GM12891 (cell line): Measurements from ENCODE around the gene VRK1.

Experiments
- DNase-seq: peaks from one replicate; pipeline ENCODE4 v3.0.0; 2011; ENCODE audit warnings: low spot score; ENCODE audit not compliant: insufficient read length
- FAIRE-seq: peaks from 2 replicates; lab custom pipeline; 2011; peaks lifted over from hg19 to GRCh38; lab: Jason Lieb, UNC
- PAX5 ChIP-seq: IDR thresholded peaks from 2 replicates; pipeline ENCODE4 v1.6.1; 2011; ENCODE audit warnings: low read length, moderate library complexity, mild to moderate bottlenecking; ENCODE audit not compliant: insufficient read depth, severe bottlenecking
- POLR2A ChIP-seq: IDR thresholded peaks from 2 replicates; pipeline ENCODE4 v1.6.1; 2011; ENCODE audit warnings: low read depth, low read length, control low read depth
- POLR2AphosphoS5 ChIP-seq: IDR thresholded peaks from 2 replicates; pipeline ENCODE4 v1.6.1; 2011; ENCODE audit warnings: low read depth, low read length, control low read depth
- POU2F2 ChIP-seq: IDR thresholded peaks from 2 replicates; pipeline ENCODE4 v1.6.1; 2011; ENCODE audit warnings: low read depth, mild to moderate bottlenecking, control low read depth, low read length, moderate library complexity
- SPI1 ChIP-seq: IDR thresholded peaks from 2 replicates; pipeline ENCODE4 v1.6.1; 2011; ENCODE audit warnings: low read depth, low read length, control low read depth
- TAF1 ChIP-seq: IDR thresholded peaks from 2 replicates; pipeline ENCODE4 v1.6.1; 2011; ENCODE audit warnings: low read depth, low read length, control low read depth

The VRK1 gene

DNA sequence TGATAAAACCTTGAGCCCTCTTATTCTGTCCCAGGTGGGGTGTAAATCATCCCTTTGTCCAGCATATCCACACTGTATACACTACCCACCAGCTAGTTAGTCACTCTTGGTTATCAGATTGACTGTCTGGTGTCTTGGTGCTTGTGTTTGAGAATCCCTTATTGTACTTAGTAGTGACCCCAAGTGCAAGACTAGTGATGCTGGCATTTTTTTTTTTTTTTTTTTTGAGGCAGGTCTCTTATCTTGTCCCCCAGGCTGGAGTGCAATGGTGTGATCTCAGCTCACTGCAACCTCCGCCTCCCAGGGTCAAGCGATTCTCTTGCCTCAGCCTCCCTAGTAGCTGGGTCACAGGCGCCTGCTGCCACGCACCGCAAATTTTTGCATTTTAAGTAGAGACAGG is 5.8 kb downstream of the VRK1 start:
- DNase-seq, result no peak
- FAIRE-seq, result no peak
- TF ChIP-seq TAF1 (no peak), POLR2AphosphoS5 (no peak), SPI1 (no peak), PAX5 (no peak), POU2F2 (no peak), POLR2A (no peak)

DNA sequence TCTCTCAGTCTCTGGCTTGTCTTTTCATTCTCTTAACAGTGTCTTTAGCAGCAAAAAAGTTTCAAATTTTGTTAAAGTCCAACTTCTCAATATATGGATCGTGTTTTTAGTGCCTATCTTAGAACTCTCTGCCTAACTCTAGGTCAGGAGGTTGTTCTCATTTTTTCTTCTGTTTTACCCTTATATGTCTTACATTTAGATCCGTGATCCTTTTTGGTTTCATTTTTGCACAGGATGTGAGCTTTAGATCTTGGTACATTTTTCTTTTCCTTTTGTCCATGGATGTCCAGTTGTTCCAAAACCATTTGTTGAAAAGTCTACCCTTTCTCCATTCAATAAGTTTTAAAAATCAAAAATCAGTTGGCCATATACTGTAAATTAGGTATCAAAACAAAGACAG is 6.8 kb downstream of the VRK1 start:
- no peak for FAIRE-seq
- no peak for TF ChIP-seq POLR2A
- TF ChIP-seq POU2F2, result no peak
- no peak for TF ChIP-seq TAF1
- TF ChIP-seq PAX5, result no peak
- no peak for TF ChIP-seq SPI1
- TF ChIP-seq POLR2AphosphoS5, result no peak
- no peak for DNase-seq

DNA sequence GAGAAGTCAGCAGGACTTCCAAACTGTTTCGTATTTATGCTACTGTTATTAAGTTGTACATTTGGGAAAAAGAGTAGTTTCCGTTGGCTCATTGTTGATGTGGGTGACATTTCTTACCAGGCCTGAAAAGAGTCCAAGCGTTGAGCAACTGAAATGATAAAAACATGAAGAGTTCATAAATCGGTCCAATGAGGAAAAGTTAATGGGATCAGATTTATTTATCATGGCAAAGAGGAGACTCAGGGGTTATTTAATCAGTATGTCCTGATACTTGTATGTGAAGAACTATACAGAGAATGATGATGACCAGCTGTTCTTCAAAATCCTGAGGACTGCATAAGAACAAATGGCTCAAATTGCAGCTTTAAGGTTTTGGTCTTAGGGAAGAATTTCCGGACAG is 7.7 kb downstream of the VRK1 start:
- FAIRE-seq (peak; percentile 5), DNase-seq (no peak)
- TF ChIP-seq TAF1, result no peak

DNA sequence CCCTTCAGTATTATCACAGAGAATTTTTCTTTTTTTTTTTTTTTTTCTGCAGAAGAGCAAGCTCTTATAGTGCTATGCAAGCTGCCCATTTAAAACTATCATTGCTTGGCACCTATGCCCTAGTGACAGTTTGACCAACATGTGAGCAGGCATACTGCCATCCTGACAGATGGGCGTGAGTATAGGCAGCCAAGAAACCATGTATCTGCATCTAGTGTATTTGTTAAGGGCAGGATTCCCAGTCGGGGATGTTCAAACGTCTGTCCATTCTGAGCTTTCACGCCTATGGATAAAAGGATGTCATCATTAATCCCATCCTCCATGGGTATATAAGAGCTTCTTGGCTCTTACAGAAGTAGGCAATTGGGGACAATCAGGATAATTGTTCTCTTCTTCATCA is 8.8 kb downstream of the VRK1 start:
- DNase-seq (no peak), FAIRE-seq (no peak)
- TF ChIP-seq POLR2AphosphoS5 (no peak), PAX5 (no peak), POU2F2 (no peak), TAF1 (no peak), POLR2A (no peak), SPI1 (no peak)

DNA sequence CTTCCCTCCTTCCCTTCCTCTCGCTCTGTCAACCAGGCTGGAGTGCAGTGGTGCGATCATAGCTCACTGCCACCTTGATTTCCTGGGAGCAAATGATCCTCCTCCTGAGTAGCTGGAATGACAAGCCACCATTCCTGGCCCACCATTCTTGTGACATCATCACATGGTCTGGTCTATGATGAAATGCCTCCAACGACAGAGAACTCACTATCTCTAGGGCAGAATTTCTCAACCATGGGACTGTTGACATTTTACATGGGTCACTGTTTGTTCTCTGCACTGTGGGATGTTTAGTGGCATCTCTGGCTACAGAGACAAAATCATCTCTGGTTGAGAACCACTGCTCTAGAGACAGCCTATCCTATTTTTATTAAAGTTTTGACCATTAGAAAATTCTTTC is 9.7 kb downstream of the VRK1 start:
- TF ChIP-seq PAX5, result no peak
- no peak for TF ChIP-seq SPI1
- no peak for TF ChIP-seq POLR2AphosphoS5
- no peak for TF ChIP-seq POU2F2
- TF ChIP-seq POLR2A, result no peak
- TF ChIP-seq TAF1, result no peak
- no peak for FAIRE-seq
- DNase-seq, result no peak

DNA sequence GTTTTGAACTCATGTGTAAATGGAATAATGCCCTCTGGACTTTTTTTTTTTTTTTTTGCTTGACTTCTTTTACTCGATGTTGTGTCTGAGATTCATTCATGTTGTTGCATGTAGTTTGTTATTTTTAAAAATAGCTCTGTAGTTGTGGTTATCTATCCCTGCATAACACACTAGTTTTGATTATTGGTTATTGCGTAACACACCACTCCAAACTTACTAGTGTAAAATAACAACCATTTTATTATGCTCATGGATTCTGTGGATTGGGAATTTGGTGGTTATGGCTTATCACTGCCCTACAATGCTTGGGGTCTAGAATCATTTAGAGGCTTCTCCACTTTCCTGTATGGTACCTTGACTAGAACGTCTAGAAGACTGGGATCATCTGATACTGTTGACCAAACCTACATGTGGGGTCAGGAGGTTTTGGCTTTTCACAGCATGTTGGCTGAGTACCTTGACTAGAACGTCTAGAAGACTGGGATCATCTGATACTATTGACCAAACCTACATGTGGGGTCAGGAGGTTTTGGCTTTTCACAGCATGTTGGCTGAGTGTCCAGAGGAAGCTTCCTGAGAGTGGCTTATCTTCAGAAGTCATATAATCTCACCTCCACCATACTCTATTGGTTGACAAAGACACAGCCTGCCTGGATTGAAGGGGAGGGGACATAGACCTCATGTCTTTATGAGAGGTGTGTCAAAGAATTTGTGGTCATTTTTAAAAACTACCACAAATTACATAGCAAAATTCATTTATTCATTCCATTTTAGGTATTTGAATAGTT is 11.6 kb downstream of the VRK1 start:
- no peak for FAIRE-seq
- no peak for DNase-seq
- TF ChIP-seq SPI1, result no peak
- no peak for TF ChIP-seq POLR2AphosphoS5
- no peak for TF ChIP-seq POU2F2
- TF ChIP-seq PAX5, result no peak
- TF ChIP-seq POLR2A, result no peak
- no peak for TF ChIP-seq TAF1

DNA sequence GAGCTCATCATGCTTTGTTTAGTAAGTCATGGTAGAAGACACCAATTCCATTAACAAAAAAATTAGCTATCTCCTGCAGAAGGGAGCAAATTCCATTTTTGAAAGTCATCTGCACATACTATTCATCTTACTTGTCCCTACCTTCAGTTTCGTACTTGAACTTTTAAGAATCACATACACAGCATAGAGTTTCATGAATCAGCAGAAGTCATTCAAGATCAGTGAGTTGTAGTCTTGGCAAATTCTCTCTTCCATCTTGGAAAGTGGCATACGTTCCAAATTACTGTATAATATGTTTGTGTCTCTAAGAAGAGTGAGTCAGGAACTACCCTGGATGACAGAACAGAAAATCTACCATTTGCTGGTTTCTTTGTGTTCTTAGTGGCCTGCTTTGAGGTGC is 14.1 kb downstream of the VRK1 start:
- no peak for DNase-seq
- TF ChIP-seq POLR2A (no peak), SPI1 (no peak), PAX5 (no peak), POU2F2 (no peak), POLR2AphosphoS5 (no peak), TAF1 (no peak)
- FAIRE-seq, result no peak

DNA sequence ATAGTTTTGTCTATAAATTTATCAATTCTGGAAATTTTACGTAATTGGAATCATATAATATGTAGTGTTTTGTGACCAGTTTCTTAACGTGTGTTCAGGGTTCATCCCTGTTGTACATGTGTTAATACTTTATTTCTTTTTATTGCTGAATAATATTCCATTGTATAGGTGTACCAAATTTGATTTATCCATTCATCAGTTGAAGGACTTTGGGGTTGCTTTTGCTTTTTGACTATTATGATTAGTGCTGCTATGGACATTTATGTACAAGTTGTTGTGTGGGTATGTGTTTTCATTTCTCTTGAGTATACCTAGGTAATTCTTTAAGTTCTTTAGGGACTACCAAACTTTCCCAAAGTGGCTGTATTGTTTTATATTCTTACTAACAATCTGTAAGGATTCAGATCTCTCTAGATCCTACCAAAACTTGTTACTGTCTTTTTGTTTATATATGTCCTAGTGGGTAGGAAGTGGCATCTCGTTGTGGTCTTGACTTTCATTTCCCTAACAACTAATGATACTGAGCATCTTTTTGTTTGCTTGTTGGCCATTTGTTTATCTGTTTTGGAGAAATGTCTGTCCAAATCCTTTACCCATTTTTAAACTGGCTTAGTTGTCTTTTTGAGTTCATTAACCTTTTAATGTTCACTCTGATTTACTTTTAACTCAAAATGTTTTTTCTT is 14.9 kb downstream of the VRK1 start:
- TF ChIP-seq POLR2A, result no peak
- peak; percentile 69 for TF ChIP-seq SPI1
- FAIRE-seq (no peak), DNase-seq (no peak)

DNA sequence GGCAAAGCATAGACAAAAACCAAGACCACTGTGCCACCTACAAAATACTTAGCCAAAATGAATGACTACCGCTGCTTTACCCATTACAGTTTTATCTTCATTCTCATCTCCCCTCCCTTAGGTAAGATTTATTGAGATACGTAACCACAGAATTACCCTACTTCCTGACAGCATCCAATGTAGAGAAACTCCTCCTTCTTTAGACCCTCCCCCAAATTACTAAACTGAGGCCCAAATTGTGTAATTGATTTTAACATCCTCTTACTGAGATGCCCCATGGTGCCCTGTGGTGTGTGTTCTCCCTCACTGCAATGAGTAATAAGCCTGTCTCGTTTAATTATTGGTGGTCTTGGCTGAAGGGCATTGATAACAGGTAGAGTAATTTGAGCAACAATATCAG is 19.1 kb downstream of the VRK1 start:
- TF ChIP-seq PAX5, result no peak
- no peak for TF ChIP-seq POLR2AphosphoS5
- TF ChIP-seq POLR2A, result no peak
- no peak for TF ChIP-seq SPI1
- no peak for TF ChIP-seq POU2F2
- no peak for TF ChIP-seq TAF1
- DNase-seq (no peak), FAIRE-seq (peak; percentile 76)

DNA sequence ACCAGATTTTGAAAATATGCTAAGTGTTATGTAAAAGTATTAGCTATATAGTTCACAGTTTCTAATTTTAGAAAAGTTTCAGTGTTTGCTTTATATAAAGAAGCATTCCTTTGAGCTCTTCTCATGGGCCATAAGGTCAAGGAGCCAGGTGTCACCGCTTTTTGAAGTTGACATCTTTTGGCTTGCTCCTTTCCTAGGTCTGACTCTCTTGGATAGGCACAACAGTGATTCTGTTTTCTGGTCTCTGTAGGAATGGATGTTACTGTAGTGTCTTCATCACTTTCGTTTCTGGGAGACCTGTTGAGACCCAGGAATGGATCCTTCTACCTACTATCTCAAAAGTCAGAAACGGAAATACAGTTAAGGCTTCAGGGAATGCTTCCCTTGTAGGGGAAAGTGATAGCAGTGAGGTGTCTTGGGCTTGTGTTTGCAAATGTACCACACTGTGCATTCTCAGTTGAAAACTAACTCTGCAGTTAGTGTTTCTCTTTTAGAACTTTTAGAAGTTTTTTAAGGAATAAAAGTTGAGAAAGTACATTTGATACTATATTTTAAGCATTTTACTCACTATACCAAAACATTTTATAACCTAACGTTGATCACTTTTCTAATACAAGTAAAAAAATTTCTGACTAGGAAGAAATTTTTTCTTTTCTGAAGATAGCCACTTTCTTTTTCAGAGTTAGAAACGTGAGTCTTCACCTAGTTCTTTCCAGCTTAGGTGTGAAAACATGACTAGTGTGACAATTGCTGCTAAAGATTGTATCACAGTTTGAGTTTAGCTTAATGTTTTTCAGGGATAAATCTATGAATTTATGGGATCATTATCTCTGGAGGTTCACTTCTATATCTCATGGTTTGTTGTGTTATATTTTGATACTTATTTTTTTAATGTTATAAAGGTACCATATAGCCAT is 20.8 kb downstream of the VRK1 start:
- TF ChIP-seq POLR2AphosphoS5 (no peak), POLR2A (no peak), TAF1 (no peak), SPI1 (no peak), POU2F2 (no peak), PAX5 (no peak)
- DNase-seq, result no peak
- peak; percentile 52 for FAIRE-seq

DNA sequence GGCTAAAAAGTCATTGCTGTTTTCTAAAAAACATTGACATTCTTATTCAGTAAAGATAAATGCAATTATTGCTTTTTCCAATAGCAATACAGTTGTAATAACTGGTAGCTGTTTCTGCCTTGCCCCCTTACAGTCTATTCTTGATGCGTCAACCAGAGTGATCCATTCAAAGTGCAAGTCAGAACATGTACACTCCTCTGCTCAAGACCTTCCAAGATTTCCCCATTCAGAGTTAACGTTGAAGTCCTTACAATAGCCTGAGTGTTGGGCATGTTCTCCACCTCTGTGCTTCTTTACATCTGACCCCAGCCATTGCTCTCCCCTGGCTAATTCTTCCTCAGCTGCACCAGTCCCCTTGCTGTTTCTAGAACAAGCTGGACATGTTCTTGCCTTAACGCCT is 24.3 kb downstream of the VRK1 start:
- FAIRE-seq (no peak), DNase-seq (no peak)
- TF ChIP-seq POLR2A (no peak), SPI1 (no peak), PAX5 (no peak), POU2F2 (no peak), TAF1 (no peak), POLR2AphosphoS5 (no peak)
